D721Med (cell line): ENCODE results near the gene TMEM204.

Source experiments
- DNase-seq: peaks from one replicate; pipeline ENCODE4 v3.0.0; 2011; ENCODE audit warnings: low spot score; ENCODE audit not compliant: insufficient read length
- FAIRE-seq: peaks from 2 replicates; lab custom pipeline; 2011; peaks lifted over from hg19 to GRCh38; lab: Jason Lieb, UNC
- TF ChIP-seq, protein P1 (sequence below): IDR thresholded peaks from 2 replicates; pipeline ENCODE4 v1.5.1; 2012; ENCODE audit warnings: mild to moderate bottlenecking, control low read depth; ENCODE audit not compliant: insufficient read depth; ENCODE audit errors: missing control alignments

Gene TMEM204

GRCh38 chr16:1530883-1531637 is 2.4 kb upstream of the TMEM204 start:
- FAIRE-seq, result no peak
- TF ChIP-seq, protein P1, sequence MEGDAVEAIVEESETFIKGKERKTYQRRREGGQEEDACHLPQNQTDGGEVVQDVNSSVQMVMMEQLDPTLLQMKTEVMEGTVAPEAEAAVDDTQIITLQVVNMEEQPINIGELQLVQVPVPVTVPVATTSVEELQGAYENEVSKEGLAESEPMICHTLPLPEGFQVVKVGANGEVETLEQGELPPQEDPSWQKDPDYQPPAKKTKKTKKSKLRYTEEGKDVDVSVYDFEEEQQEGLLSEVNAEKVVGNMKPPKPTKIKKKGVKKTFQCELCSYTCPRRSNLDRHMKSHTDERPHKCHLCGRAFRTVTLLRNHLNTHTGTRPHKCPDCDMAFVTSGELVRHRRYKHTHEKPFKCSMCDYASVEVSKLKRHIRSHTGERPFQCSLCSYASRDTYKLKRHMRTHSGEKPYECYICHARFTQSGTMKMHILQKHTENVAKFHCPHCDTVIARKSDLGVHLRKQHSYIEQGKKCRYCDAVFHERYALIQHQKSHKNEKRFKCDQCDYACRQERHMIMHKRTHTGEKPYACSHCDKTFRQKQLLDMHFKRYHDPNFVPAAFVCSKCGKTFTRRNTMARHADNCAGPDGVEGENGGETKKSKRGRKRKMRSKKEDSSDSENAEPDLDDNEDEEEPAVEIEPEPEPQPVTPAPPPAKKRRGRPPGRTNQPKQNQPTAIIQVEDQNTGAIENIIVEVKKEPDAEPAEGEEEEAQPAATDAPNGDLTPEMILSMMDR, result no peak
- no peak for DNase-seq

DNA sequence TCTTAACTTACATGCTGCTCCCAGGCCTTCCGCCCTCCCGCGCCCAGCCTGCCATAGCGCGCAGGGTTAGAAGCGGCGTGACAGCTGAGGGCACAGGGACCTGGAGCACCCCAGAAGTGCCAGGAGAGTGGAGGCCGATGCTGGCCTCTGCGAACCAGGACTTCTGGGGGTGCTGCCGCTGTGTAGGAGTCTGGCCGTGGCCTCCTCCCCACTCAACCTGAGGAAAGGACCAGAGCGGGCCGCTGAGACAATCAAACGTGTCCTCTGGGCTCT is 1.9 kb upstream of the TMEM204 start:
- DNase-seq, result no peak
- TF ChIP-seq, protein P1, result no peak
- no peak for FAIRE-seq

- DNase-seq, result no peak
- no peak for FAIRE-seq
- TF ChIP-seq, protein P1, result no peak
Measured at GRCh38 chr16:1532081-1532760, 1.2 kb upstream of the TMEM204 start.

DNA sequence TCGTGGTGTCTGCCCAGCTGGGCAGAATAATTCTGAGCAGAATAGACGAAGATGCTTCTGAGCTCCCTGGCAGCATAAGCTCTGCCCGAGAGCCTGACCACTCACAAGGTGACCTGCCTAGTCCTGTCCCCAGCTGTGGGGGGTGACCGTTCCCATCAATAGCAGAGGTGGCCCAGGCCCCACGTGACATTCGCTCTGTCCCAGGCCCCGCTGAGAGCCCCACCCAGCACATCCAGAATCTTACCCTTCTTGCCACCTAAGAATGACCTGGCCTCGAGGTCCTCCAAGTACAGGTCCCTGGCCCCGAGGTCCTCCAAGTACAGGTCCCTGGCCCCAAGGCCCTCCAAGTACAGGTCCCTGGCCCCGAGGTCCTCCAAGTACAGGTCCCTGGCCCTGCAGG is 695 bp upstream of the TMEM204 start:
- DNase-seq (no peak), FAIRE-seq (no peak)
- TF ChIP-seq, protein P1, result no peak

DNA sequence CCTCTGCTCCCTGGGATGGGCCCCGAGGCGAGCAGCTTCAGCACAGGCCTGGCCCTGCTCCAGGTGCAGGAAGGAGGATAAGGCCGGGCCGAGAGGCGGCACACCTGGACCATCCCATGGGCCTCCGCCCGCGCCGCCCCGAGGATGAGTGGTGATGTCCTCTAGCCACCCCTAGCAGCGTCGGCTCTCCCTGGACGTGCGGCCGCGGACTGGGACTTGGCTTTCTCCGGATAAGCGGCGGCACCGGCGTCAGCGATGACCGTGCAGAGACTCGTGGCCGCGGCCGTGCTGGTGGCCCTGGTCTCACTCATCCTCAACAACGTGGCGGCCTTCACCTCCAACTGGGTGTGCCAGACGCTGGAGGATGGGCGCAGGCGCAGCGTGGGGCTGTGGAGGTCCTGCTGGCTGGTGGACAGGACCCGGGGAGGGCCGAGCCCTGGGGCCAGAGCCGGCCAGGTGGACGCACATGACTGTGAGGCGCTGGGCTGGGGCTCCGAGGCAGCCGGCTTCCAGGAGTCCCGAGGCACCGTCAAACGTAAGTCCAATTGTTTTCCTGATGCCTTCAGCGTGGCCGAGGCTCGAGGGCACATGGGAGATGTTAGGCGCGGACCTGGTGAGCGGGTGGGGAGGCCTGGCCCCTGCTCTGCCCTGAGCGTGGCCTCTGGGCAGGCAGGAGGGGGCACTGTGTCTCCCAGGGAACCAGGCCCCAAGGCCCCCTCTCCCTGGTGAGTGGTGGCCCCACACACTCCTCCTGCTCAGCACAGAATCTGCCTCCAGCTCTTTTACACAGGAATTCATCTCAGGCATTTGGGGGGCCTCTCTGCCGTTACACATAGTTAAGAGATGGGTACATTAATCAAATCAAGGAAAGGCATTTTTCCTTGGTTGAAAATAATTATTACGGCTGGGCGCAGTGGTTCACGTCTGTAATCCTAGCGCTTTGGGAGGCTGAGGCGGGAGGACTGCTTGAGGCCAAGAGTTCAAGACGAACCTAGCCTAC is 855 bp downstream of the TMEM204 start:
- no peak for DNase-seq
- FAIRE-seq, result no peak

DNA sequence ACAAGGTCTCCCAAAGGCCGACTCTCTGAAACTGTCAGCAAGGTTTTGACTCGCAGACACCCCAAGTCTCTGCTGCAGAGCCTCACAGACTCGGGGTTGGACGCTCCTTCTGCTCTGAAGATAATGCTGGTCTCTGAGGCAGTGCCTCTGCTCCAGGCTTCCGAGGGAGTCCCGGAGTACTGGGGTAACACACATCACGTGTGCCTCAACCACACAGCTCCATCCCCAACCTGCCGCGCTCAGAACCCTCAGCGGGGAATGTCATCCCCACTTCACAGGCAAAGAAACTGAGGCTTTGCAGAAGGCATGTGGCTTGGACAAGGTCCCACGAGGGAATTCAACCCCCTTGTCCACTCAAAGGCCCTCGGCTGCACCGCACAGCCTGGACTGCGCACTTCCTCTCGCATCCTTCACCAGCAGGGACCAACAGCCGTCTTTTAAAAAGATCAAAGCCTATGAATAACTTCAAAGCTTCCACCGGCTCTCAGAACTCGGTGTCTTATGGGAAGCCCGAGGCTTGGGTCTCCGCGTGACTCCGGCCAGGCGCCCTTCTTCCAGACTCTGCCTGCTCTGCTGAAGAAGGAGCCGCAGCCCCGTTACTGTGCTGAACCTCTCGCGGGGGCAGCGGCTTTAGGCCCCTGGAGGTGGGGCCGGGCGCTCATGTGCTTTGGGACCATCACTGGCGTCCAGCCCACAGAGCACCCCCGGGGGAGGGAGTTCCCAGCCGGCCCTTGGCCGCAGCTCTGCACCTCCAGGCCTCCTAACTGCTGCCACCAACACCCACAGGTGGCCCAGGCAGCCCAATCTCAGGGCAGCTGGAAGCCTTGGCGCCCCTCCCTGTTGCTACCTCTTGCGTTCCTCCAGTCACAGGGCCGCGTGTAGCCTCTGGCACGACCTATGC is 2.2 kb downstream of the TMEM204 start:
- TF ChIP-seq, protein P1, result no peak
- DNase-seq, result no peak
- no peak for FAIRE-seq

More for the DNA sequence above, 855 bp downstream of the TMEM204 start:
- TF ChIP-seq, protein P1, result no peak
